HG03432 (cell line): ENCODE measurements around the gene GADL1.

Experiments
- ATAC-seq: cut with Tn5 transposase; IDR thresholded peaks from one replicate; pipeline ENCODE4 v1.9.1; 2021; ENCODE audit warnings: mild to moderate bottlenecking, moderate library complexity; ENCODE audit not compliant: unreplicated experiment

Gene GADL1

DNA sequence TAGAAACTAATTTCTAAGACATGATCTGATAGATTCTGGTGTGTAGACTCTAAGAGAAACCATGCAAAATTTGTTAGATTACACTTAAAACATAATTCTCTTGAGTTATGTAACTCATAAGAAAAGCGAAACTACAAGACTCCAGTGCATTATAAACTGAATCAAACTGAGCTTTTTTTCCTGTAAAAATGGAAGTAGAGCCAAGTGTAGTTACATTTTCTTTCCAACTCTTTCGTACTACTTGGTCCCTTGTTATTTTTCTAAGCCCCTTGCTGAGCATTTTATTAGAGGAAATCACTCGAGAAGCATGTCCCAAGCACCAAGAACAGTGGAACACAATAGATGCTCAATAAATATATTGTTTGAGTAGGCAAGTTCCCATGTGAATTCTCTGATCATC lies 130.2 kb downstream of the GADL1 start:
- ATAC-seq, result no peak

DNA sequence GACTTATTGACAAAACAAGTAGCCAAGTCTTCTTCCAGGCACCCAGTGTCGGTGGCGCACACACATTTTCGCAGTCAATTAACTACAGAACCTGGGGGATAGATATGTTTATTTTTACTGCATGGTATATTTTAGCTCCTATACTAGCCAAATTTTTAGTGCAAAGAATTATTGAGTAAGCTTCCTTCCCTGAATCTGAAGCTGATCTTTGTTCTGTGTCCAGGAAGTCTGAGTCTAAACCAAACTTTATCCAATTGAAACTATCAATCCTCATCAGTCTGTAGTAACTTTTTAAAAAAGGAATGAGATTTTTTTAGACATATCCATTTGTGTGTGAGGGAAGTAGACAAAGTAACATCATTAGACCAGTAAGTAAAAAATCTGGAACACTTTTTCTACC lies 133.1 kb downstream of the GADL1 start:
- no peak for ATAC-seq

DNA sequence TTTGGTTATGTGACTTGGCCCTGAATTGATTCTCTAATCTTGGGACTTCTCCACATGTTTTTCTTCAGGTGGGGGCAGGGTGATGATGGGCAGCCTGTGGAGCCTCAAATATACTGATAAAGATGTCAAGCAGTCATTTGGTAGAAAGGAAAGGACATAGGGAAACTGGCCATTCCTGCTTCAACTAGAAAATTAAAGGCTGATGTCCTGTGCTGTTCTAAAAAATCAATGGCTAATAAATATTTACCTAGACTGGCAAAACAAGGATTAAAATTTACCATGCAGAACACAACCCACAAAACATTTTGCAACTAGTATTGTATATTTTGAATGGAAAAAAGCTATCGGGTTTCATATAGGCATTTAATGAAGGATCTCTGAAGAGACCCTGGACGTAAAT lies 133.7 kb downstream of the GADL1 start:
- ATAC-seq, result no peak

DNA sequence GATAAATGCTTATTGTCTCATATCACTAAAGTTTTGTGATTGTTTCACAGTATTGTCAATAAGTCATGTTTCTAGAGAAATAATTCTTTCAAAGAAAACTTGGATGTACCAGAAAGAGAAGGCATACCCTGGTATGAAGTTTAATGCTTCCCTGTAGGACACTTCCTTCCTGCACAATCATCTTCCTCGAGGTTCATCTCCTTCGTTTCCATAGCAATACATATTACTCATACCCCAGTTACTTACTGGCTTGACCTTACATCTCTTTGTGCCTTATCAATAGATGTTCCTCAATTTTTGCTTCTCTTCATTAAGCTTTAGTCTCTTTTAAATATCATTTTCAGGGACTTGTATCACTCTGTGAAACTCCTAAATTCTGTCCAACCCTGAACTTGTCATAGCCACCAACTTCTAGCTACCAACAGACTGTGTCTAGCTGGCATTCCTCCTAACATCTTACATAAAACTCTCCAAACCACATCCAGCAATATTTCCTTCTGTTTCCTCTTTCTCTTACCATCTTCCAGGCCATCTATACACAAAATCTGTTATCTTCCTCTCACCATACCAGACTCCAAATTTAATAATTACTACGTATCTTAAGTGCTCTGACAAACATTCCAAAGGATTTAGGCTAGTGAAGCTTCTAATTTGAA lies 134.3 kb downstream of the GADL1 start:
- no peak for ATAC-seq

DNA sequence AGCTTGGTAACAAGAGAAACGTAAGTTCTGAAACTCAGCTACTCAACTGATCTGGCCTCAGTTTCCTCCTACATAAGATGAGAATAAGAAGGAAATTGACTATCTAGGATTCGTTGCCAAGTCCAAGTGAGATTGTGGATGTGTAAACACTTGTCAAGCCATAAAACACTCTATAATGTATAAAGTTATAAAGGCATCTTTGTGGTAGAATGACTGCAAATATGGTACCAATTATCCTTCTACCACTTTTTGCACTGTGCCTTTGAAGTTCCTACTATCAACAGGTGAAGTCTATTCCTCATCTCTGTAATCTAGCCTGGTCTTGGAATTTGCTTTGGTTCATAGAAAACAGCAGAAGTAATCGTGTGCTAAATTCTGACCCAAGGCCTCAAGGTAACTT lies 138.2 kb downstream of the GADL1 start:
- no peak for ATAC-seq

DNA sequence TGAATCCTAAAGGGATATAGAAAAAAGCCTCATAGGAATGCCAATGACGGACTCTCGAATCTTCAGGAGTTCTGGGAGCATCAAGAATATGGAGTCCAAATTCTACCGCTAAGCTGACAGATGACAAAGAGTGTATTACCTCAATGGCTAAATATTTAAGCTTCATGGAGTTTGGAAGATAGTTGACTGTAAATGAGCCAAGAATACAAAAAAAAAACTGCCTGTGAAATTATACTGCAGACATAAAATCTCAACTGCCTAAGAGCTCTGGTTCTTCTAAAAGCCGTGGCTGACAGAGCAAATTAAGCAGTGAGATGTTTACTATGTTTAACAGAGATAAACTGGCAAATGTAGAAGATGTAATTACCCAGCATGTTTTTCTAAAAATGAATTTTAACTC lies 140.0 kb downstream of the GADL1 start:
- ATAC-seq, result no peak

DNA sequence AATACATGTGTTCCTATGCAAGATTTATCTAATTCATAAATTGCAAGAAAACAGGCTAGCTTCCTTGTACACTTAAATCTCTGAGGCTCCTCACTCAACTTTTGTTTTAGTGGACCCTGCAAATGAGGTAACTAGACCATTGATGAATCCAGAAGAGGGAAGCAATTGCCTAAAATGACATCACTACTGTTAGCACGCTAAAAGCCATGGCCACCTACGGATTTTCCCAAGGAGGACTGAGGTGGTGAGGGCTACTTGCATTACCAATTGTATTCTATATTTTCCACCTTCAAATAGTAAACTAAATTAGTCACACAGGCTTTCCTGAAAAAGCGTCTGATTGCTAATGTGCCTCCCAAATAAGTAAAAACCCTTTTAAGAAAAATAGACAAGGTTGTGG lies 140.7 kb downstream of the GADL1 start:
- no peak for ATAC-seq

DNA sequence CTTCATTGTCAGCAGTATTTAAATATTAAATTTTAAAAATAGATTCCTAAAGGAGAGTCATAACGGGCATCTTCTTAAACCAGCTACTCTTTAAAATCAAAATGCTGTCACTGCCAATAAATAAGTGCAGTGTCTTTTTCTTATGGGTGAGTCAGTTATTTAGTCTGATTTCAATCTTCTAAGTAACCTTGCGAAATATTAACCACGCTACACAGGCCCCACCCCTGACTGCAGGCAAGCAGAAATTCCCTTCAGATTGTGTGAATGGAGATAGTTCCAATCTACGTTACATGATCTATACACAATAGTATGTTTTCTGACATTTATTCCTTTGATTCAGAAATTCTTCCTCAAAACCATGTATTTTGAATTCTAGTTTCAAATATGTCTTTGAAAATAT lies 141.5 kb downstream of the GADL1 start:
- no peak for ATAC-seq

DNA sequence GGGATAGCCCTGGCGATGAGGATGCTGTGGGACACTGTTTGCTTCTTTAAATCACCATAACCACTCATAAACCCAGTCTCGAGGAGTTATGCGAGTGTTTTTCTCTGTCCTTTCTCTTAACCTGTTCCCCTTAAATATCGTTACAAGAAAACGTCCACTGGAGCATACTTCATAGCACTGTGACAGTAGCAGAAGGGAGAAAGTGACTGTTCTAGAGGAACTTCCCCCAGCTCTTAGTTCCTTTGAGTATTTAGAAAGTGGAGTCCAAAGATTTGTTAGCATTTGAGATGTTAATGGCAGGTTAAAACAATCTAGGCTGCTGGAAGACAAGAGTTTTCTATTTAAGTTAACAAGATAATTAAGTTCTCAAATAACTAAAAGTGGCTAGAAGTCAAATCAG lies 142.0 kb downstream of the GADL1 start:
- ATAC-seq, result no peak

DNA sequence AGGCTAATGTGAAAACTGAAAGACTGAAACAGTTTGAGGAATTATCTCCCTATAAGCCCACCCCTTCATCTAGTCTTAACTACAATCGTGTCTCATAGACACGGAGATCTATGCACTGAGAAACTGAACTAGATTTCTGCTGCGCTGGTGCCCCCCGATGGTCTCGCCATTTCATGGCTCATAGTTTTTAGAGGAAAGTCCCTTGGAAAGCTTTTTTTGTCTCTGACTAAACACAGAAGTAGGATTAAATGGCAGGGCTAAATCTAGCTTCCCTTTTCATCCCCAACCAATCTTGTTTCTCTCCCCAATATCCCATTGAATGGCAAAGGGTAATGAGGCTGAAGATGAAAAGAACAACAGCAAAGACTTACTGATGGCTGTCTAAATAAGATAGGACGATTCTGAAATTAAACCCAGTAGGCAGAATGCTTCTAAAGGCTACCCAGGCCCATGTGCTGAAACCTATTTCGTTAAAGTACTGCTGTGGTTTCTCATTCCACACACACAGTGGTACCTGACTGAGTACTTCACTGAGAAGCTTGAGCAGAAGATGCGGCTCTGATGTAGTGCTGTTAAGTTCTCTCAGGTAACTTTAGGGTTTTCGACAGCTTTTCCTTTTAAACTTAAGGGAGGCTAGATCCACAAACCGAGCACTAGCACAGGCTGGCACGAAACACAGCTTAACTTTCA lies 142.7 kb downstream of the GADL1 start:
- peak; percentile 71 for ATAC-seq

DNA sequence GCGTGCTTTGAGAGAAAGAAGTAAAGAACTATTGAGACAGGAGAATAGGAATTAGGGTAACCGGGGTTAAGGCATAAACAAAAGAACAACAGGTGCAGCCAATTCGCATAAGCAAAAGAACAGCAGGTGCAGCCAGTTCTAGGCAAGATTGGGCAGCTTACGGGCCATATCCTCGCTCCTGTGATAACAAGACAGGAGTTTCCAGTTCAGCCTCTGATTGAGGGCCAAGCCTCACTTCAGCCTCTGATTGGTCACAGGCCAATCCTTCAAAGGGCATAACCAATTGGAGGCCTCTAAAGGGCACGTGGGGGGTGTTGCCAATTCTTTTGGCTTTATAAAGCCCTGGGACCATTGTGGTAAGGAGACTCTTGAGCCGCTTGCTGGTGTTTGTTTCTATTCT lies 143.5 kb downstream of the GADL1 start:
- no peak for ATAC-seq

DNA sequence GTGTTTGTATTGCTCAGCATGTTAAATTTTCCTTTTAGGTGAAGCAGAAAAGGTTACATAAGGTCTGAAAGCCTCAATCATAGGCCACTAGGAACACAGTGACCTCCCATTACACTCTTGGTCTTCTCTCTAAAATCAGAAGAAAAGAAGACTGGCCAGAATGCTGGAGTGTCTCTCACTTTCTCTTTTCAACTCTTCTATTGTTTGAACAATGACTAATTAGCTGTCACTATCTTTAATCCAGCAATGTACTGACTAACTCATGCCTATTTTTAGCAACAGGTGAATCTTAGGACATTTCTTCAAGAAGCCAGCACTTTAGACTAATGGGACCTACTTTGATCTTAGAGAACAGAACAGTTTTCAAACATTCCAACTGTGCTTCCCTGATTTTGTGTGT lies 145.2 kb downstream of the GADL1 start:
- ATAC-seq, result no peak

DNA sequence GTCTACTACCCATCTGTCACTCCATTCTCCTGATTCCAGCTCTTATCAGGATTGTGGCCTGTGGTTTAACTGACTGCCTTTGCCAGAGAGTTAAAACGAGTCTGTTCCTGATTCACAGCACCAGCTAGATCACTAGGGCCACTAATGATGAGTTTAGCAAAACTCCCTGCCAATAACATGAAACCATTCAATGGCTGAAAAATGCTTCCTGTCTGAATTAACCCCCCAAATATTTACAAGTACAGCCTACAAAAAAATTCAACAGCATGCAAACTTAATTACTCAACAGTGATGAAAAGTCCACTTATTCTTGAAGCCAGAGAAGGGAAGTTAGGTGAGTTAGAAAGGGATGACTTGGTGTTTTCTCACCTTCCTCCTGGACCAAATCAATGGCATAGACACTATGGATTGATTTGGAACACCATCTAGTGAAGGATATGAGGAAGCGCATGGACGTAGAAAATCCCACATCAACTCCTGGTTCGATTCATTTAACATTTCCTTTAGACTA lies 146.6 kb downstream of the GADL1 start:
- ATAC-seq, result no peak

DNA sequence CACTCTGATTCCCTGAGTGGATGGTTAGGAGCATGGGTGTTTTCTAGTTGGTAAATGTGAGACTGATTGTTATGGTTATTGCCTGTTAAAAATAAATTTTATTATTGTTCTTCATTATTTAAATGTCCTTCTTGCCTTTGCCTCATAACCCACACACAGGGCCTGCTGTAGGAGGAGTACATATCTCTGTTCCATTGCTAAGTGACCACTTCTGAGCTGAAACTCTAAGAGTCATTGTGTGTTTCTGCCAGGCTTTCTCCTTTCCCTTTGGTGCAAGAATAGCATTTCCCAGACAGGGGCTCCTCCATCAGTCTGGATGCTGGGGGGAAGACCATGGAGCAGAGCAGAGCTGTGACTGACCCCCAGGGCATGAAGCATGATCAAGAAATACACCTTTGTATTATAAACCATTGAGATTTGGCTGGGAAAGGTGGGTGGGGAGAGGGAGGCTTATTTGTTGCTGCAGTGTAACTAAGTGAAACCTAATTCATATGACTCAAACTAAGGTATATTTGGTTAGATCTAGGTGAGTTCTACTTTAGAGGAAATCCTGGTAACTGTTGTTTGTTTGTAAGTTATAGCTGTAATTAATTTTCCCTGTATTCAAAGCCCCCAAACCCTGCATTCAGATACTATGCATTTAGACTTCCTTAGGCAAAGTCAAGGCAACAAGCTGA lies 150.7 kb downstream of the GADL1 start:
- no peak for ATAC-seq

DNA sequence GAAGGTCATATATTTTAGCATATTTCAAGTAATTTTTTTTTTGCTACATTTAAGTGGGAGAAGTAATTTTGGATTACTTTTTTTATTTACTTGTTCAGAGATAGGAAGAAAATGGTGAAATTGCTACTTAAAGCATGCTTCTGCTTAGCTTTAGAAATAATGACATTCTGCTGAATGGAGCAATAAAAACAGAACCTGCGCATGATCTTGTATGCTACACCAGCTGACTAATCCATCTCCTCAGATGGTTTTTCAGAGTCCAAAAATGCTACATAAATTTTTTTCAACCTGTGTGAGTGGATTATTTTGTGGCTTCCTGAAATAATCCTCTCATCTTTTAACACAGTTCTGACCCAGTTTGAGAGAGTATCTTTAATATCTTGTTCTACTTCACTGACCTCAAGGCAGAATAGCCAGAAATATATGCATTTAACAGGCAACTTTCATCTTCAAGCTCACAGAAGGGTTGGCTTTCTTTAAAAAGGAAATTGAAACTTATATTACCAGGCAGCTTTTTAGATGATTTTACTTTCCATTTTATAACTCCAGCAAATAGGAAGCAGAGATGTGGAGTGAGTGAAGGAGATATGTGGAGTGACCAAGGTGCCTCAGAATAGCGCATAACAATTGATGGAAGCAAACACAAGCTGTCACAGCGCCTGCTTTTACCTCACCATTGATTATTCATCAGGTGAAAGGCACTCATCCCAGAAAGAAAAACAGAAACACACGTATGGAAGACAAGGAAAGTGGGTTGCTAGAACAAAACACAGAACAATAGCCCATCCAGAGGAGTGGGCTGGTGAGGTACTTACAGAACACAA lies 151.5 kb downstream of the GADL1 start:
- no peak for ATAC-seq

DNA sequence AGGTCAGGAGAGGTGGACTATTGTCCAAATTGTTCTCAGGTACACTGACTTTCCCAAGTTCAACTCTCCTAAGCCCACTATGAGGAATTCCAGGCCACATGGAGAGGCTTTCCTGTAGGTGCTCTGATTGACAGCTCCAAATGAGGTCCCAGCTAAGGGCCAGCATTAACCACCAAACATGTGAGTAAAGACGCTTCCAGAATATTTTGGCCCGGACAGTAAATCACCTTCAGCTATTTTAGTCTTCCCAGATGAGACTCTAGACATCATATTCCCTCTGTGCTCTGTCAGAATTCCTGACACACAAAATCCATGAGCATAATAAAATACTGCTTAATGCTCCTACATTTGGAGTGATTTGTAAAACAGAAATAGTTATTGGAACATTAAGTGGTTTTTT lies 152.6 kb downstream of the GADL1 start:
- no peak for ATAC-seq

DNA sequence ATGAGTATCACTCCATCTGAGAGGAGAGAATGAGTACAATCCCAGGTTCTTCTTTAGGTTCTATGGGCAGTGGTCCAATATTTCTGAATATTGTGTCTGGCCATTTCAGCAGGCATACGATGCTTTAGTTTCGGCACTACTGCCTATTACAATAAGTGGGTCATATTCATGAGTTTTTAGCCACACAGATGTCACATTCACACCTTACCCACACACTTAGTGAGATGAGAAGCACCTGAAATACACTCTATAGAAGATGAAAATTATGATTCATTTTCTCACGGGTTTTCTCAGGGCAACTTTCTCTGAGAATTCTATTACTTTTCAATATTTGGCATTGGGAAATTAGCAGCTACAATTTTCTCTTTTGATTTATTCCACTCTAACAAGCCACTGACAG lies 155.9 kb downstream of the GADL1 start:
- no peak for ATAC-seq

DNA sequence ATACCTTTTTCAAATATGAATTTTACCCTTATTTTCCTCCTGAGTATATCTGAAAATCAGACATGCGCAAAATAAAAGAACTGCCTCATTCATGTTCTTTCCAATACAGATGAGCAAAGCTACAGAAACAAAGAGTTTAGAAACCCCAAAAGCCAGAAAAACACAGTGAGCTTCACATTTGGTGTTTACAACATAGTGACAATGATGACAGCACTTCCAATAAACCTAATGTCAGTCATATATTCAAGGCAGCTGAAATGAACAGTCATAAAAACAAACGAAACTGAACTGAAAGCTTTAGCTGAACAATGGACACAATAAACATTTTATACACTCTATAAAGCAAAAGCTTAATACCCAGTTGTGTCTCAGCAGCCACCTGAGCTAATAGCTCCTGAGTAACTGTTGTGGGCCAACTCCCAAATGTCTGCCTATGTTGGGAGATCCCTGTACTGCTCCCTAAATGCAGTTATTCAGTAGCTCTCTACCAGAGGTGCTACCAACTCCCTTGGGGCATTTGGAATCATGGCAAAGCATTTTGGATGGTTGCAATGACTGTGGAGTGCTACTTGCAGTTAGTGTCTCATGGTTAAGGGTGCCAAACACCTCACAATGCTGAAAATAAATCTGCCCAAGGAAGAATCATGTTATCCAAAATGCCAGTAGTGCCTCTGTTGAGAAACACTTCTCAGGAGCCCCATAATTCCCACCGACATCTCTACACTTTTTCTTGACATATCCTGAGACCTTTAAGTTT lies 156.5 kb downstream of the GADL1 start:
- ATAC-seq, result no peak

DNA sequence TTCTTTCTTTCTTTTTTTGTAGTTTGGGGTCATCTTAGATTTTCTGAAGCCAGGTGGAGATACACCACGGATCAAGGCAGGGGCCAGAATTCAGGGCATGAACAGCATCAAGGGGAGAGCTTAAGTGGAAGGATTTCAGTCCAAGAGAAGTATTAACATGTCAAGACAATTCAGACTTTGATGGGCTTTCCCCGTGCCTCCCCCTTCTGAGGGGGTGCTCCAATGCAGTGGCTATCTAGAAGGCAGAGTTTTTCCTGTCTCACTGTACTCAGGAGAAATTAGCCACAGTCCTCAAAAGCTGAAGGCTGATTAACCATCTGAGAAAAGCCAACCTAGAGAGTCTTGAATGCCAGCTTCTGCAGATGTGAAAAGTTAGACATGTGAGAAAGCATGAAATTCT lies 160.8 kb downstream of the GADL1 start:
- no peak for ATAC-seq

DNA sequence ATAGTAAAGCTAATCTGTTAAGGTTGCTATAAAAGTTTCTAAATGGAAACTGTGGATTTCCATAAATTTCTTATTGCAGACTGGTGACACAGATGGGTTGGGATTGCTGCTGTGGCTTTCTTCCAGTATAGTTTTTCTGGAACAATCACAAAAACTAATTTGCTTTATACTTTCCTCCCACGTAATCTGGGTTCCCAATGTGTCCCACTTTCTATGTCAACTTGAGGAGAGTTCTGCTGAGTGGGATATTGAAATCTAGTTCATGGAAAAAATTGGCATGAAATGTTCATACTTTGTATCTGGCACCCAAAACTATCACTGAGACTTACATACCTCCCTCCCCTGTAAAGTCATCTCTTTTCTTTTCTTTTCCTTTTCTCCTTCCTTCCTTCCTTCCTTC lies 161.3 kb downstream of the GADL1 start:
- ATAC-seq, result no peak

DNA sequence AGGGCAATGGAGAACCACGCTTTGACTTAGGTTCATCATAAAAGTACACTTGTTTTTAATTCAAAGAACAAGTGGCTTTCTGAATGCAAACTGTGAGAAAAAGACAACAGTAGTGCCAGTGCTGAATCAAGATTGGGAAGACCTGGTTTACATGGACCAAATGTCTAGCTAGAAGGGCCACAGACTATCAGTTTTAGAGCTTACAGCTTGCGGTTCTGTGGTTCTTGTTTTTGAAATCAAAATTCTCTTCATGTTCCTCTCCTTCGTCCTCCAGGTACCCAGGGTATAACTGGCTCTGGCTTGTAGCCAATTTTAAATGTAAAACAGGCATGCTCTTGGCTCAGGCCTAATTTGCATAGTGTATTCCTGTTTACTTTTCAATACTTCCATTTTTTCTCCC lies 163.5 kb downstream of the GADL1 start:
- no peak for ATAC-seq
